Left forelimb (tissue), 1 donor: ENCODE data around the gene GPRIN2.
"Not testable (repeated sequence)": the region's sequence is repeated elsewhere in the genome, so short reads cannot be mapped to it uniquely, and the experiment has no call there.

Experiments
- DNase-seq: peaks from one replicate; pipeline ENCODE4 v3.0.0-alpha.2; 2018; ENCODE audit warnings: low spot score

GPRIN2 gene

DNA sequence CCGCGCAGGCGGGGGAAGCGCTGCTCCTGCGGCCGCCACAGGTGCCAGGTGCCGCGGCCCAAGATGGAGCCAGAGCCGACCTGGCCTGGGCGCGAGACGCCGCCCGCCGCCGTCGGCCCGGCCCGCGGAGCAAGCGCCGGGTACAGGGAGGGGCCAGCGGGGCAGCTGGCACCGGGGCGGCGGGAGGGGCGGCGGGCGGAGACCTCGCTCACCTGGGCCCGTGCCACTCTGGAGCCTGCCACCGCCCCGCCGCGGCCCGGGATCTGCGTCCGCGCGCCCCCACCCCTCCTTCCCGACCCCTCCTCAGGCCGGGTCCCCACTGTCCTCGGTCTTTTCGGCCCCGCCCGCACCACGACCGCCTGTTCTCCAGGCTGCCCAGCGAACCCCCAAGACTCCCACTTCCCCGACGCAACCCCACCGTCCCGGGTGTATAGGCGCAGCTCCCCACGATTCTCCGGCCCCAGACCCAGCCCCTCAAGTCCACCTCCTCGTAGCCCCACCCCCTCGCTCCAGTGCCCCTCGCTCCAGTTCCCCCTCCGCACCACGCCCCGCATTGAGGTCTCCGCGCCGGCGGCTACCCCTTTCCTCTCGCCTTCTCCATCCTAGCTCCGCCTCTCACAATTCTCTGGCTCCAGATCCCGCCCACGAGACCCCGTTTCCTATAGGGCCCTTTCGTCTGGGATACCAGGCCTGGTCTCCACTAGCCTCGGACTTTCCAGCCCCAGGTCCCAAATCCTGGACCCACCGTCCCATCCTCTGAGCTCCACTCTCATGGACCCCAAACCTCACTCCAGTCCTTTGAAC, at the start of gene GPRIN2:
Gene GPRIN2 (minus strand): TSS at position 144 of the 804 bp plus-strand sequence. CDS start 5,922 bp downstream, outside the sequence.
- peak; percentile 69 for DNase-seq

GRCh38 chr10:46600516-46600915, 44.1 kb upstream of the GPRIN2 start:
- DNase-seq = not testable (repeated sequence)

GRCh38 chr10:46597616-46598246, 41.3 kb upstream of the GPRIN2 start:
- DNase-seq = peak; percentile 26

- not testable (repeated sequence) for DNase-seq
Observed at GRCh38 chr10:46596570-46596969, 40.1 kb upstream of the GPRIN2 start.

DNA sequence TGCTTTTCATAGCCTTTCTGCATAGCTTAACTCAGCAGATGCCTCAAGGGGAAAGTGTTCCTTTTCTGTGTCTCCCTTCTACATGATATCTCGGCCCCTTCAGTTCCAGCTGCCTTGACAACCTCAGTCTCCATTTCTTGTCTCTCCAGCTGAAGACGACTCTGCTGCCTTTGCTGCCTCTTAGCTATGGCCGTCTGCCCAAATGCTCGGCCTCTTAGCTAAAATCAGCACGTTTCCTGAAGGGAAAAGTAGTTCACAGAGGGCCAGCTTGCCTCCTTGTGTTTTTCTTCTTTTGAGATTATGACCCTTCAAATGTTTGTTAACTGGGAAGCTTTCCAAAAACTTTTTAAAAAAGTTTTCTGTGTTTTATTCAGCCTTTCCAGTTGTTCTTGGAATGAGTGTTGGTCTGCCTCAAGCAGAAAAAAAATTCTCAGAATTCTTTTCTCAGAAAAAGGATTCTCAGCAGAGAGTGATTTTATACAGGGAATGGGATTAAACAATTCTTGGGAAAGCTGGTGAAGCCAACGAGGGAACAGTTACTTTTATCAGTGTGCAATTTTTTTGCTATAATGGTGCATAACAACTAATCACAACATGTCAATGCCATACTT, 38.1 kb upstream of the GPRIN2 start:
- not testable (repeated sequence) for DNase-seq

DNA sequence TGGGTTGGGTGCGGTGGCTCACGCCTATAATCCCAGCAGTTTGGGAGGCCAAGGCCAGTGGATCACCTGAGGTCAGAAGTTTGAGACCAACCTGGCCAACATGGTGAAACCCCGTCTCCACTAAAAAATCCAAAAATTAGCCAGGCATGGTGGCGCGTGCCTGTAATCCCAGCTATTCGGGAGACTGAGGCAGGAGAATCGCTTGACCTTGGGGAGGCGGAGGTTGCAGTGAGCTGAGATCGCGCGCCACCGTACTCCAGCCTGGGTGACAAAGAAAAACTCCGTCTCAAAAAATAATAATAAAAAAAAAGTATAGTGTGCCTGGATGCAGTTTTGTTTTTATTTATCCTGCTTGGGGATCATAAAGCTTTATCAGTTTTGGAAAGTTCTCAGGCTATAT, 36.8 kb upstream of the GPRIN2 start:
- not testable (repeated sequence) for DNase-seq

DNA sequence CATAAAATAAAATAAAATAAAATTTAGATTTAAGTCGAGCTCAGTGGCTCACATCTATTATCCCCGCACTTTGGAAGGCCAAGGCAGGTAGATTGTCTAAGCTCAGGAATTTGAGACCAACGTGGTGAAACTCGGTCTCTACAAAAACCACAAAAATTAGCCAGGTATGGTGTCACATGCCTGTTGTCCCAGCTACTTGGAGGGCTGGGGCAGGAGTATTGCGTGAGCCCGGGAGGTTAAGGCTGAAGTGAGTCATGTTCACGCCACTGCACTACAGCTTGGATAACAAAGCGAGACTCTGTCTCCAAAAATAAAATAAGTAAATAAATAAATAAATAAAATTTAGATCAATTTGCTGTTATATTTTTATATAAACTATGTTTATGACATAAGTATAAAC, 34.6 kb upstream of the GPRIN2 start:
- DNase-seq = not testable (repeated sequence)

DNA sequence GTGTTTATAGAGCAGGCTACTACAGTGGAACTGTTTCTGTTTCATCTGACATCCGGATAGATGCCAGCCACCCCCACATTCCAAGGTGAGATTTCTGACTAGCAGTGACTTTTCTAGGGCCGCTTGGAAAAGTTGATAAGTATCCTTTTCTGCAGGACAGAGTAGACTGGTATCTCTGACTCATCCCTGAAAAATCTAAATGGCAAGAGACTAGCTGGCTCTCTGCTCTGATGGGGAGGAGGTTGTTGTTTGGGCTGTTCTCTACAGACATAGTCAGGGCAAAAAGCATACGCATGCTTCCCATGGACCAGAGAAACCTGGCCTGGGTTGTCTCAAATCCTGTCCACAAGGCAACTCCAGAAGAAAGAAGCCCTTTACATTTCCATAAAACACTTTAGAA, 33.1 kb upstream of the GPRIN2 start:
- not testable (repeated sequence) for DNase-seq

GRCh38 chr10:46588221-46588620, 31.8 kb upstream of the GPRIN2 start:
- not testable (repeated sequence) for DNase-seq

DNA sequence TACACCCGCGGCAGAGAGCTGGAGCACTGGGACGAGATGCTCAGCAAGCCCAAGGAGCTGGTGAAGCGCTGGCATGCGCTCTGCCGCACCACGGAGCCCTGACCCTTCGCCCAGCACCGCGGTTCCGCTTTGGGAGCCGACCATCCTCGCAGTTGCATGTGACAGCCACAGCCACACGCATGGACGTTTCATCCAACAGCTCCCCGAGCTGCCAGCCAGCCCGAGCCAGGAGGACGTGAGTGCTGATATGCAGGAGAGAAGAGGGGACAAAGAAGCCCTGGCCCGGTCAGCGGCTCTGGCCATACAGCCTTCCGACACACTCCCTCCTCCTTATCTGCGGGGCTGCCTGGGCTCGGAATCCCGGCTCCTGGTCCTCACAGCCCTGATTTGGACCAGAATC, 31.1 kb upstream of the GPRIN2 start:
- not testable (repeated sequence) for DNase-seq

DNA sequence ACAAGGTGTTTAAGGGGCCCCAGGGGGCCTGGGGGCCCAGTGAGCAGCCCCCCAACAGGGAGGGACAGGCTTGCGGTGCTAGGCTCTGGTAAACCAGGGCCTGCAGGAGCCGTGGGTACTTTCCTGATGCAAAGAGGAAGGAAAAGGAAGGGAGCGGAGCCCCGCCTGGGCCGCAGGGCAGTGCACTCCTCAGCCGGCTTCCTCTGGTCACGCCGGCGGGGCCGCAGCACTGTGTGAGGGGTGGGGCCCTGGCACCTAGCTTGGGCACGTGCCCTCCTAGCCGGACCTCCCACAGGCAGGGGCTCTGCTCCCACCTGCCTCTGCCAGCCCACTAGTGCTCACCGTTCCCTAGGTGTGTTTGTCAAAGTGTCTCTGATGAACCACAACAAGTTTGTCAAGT, 28.8 kb upstream of the GPRIN2 start:
- DNase-seq = not testable (repeated sequence)

GRCh38 chr10:46584196-46584595, 27.7 kb upstream of the GPRIN2 start:
- DNase-seq = peak; percentile 17

DNA sequence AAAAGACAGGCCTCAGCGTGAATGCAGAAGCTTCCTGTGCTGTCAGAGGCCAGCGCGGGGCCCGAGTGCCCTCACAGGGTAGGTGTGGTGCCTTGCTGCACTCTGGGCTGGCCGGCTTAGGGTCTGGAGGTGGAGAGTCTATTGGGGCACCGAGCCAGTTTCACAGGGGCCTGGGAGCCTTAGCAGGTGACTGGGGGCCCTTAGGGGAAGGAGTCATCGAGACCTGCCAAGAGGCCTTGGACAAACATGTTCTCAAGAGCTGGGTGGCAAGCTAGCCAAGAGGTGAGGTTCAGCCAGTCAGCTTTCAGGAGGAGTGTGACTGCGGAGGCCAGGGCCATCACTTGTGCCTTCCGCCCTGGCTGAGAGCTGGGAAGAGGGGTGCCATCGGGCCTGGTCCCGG, 26.1 kb upstream of the GPRIN2 start:
- DNase-seq = not testable (repeated sequence)

DNA sequence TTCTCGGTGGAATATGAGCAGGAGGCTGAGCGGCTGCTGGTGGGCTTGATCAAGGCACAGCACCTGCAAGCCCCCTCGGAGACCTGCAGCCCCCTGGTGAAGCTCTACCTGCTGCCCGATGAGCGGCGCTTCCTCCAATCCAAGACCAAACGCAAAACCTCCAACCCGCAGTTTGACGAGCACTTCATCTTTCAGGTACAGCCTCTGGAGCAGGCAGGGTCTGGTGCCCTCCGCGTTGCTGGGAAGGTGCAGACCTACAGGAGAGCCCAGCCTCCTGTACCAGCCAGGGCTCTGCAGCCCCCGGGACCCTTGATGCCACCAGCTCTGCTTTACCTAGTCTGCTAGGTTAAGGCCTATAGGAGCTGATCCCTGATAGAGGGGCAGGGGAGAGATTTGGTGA, 25.5 kb upstream of the GPRIN2 start:
- not testable (repeated sequence) for DNase-seq

- DNase-seq = not testable (repeated sequence)
Observed at GRCh38 chr10:46579378-46579777, 22.9 kb upstream of the GPRIN2 start.

- DNase-seq = not testable (repeated sequence)
Observed at GRCh38 chr10:46578474-46579178, 22.2 kb upstream of the GPRIN2 start, which contains the start of gene SYT15. SYT15 (plus strand) TSS chr10:46579128; CDS start chr10:46579169, 41 bp downstream.

DNA sequence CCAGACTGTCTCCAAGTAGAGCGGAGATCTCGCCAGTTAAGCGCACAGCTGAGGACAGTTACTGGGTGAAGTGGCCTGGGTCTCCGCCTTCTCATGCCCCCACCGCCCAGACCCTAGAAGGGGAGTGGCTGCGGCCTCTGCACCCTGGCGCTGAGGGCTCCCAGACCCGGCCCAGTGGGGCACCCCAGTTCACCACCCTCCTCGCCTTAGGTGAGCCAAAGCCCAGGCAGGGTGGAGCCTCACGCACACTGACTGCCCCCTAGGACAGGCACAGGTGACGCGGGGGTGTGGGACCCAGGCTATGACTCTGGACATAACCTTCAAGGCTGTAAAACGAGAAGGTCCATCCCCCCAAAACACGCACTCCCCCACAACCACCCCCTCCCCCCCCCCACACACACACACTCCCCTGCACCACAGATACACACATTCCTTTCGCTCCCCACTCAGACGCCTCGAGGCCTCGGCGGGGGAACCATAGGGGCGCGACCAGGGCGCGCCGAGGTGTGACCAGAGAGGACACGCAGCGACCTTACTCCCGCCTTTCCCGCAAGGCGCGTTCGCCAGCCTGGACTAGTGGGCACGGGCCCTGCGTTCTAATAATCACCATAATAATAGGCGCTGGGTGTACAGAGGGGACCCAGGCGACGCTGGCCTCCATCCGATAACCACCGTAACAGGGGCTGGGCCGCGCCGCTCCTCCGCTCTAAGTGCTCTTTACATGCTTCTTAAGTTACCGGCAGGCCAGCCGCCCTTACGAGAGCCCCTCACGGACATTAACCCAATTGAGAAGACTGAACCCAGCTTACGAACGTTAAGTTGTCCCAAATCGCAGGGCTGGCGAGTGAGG, 21.4 kb upstream of the GPRIN2 start:
- DNase-seq = peak; percentile 23

- DNase-seq = not testable (repeated sequence)
Observed at GRCh38 chr10:46573884-46574283, 17.4 kb upstream of the GPRIN2 start.

DNA sequence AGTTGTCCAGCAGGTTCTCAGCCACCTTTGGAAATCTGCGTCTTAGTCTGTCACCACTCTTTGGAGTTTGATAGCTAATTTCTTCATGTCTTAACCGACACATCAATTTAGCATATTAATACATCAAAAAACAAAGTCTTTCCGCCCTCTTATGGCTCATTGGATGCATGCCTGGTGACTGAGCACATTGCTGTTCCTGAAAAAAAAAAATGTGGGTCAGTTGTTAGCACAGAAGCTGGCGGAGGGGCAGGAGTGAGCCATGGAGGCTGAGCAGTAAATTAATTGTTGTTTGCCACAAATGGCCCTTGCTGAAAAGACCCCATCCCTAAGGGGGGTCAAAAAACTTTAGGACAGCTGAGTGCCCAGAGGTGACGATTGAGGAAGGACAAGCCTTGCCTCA, 16.9 kb upstream of the GPRIN2 start:
- DNase-seq = not testable (repeated sequence)

- peak; percentile 48 for DNase-seq
Observed at GRCh38 chr10:46572765-46573164, 16.3 kb upstream of the GPRIN2 start.

GRCh38 chr10:46570655-46571054, 14.2 kb upstream of the GPRIN2 start:
- DNase-seq = not testable (repeated sequence)
